Myocyte (in vitro differentiated cells): ENCODE measurements around the gene FAM131C. TPM values are rescaled to one million over a fixed set of nuclear protein-coding genes. Genes with fewer than 3 reads are reported as not detected.
"Not testable (repeated sequence)": the region's sequence is repeated elsewhere in the genome, so short reads cannot be mapped to it uniquely, and the experiment has no call there.

Experiments
- DNase-seq: peaks from one replicate; pipeline ENCODE4 v3.0.0-alpha.2; 2012; ENCODE audit warnings: low read depth
- total RNA-seq: library from RNA; depleted of rRNA; stranded (reverse); fragments of >200 nt; gene quantifications from 2 replicates; pipeline ENCODE4 v1.2.3, GENCODE V29; 2014

The FAM131C gene
- total RNA-seq, 1 donor from 2014 or later = not detected

GRCh38 chr1:16077406-16078245 lies 4.2 kb upstream of the FAM131C start:
- no peak for DNase-seq

DNA sequence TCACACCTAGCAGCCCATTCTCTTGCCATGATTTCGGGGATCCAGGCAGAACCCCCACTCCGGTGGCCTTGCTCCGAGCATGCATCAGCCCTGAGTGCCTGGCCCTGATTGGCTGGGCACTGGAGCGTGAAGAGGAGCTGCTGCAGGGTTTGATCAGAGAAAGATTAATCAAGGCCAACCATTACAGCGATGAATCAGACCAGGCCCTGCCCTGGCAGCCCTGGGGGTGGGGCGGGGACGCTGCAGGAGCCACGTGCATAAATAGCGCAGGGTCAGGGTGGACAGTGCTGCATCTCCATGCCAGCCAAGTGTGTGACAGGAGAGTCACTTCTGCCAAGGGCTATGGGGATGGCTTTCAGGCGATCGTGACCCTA lies 3.4 kb upstream of the FAM131C start:
- peak; percentile 53 for DNase-seq

- DNase-seq = peak; percentile 97
Observed at GRCh38 chr1:16076031-16076864, 2.8 kb upstream of the FAM131C start.

DNA sequence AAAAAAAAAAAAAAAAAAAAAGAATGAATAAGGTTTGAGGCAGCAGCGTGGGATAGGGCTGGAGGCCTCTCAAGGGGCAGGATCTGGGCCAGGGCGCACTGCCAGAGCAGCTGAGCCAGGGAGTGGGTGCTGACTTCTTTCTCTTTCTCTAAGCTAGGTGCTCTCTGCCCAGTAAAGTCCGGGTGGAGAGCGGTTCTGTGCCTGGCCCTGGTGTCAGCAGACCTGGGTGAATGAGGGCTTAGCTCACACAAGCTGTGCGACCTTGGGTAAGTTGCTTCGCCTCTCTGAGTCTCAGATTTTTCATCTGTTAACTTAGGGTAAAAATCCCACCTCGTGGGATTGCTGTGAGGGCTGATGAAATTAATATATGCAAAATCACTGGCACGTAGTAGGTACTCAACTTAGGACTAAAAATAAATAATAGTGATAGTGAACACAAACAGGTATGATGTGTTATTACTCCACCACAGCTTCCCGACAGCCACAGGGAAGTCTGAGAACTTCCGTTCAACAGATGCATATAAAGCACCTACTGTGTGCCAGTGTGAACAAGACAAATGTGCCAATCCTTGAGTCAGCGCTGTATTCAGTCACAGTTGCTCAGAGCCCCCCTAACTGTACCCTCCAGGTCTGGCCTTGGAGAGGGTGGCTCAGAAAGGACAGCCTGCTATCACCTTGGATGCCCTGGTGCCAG lies 2.0 kb upstream of the FAM131C start:
- DNase-seq = peak; percentile 66

DNA sequence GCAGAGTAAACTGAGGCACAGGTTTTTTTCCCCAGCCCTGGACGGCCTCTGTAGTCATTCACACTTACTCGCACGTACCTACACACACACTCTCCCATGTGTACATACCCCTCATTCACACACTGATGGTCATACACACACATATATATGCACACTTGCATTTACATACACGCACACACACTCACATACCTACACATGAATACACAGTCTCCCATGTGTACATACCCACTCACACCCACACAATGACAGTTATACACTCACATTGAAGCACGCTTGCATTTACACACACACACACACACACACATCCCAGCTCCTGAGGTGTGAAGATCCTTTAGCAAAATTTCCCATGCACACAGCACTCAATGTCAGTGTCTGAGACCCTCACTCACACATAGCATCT lies 766 bp upstream of the FAM131C start:
- DNase-seq = no peak

- DNase-seq = no peak
Observed at GRCh38 chr1:16072616-16073484, 601 bp downstream of the FAM131C start.

GRCh38 chr1:16072095-16072494 lies 1.4 kb downstream of the FAM131C start:
- no peak for DNase-seq

GRCh38 chr1:16071614-16072013 lies 1.8 kb downstream of the FAM131C start:
- DNase-seq = no peak

DNA sequence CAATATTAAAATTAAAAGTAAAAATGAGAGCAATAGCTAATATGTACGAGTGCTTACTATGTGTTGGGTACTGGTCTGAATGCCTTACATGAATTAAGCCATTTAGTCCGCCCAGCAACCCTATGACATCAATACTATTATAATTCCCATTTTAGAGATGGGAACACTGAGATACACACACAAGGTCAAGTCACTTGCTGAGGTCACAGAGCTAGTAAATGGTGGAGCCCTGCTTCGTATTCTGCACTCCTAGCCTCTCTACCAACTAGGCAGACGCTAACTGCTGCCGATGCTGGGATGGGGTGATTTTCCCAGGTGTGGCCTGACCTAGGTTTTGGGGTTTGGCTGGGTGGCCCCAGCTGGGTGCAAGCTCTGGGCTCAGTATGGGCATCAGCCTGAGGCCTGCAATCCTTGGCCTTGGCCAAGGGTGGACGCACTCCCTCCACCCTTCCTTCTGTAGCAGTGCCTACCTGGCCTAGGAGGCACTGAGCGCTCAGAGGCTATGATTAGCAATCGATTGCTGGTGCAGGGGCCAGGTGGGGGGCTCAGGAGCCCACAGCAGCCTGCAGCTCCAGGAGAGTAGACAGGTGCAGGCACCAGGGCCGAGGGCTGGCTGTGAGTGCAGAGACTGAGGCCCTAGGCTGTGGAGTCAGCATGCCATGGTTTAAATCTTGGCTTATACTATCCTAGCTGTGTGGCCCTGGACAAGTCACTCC lies 2.7 kb downstream of the FAM131C start:
- DNase-seq = no peak

GRCh38 chr1:16068356-16069270 lies 4.8 kb downstream of the FAM131C start:
- peak; percentile 88 for DNase-seq

DNA sequence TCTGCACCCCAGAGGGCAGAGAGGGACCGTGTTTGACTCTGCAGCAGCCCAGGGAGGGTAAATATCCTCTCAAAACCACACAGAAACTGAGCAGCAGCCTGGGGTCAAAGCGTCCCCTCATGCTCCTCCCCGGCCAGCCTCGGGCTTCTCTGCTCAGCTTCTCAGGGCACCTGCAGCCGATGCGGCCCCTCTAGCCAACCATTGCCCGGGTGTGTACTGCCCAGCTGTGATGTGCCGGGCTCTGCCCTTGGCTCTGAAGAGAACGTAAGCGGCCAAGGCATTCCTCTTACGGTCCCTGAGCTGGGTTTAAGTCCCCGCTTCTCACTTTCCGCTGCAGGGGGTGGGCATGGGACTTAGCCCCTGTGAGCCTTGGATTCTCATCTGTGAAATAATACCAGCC lies 5.5 kb downstream of the FAM131C start:
- no peak for DNase-seq

- peak; percentile 94 for DNase-seq
Observed at GRCh38 chr1:16067127-16067768, 6.2 kb downstream of the FAM131C start.

DNA sequence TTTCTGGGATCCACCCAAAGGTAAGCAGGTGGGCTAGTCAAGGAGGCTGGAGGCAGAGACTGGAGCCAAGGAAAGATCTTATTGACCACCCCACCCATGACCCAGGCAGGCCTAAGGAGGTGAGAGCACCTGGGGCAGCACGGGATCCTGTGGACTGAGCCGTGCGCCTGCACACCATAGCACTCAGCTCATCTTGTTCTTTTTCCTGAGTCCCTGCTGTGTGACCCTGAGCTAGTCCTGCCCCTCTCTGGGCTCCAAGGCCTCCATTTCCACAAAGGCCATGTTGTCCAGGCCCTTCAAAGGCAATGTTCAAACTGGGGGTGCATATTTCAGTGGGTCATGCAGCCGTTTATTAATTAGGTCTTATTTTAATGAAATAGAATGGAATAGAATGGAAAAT lies 7.2 kb downstream of the FAM131C start:
- DNase-seq = no peak

GRCh38 chr1:16065269-16065576 lies 8.2 kb downstream of the FAM131C start:
- DNase-seq = no peak

DNA sequence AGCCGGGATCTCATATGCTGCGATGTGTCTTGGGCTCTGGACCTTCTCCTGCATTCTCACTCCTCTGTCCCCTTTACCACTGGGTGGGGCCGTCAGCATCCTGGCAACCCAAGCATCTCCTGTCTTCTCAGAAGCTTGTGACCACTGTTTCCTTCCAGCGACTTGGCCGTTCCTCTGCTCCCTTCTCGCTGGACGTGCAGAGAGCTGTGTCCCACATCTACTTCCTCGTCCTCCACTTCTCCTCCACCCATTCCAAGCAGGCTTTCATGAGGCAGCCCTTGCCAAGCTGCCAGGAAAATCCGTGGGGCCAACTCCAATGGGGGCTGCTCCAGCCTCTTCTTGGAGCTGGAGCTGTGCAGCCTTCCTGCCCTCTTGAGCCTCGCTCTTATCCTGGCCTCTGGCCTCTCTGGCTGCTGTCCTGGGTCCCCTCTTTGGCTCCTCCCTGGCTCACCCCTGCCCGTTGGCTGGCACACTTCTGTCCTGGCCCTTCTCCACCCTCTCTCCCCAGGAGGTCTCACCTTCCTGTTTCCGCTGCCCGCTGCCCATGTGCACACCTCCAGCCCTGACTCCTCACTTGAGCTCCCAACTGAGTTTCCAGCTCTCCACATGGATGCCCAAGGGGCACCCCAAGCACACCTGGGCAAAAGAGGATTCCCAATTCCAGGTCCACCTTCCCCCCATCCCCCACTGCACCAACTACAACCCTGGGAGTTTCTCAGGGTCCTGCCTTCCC lies 8.7 kb downstream of the FAM131C start:
- no peak for DNase-seq

GRCh38 chr1:16063921-16064320 lies 9.5 kb downstream of the FAM131C start:
- no peak for DNase-seq

DNA sequence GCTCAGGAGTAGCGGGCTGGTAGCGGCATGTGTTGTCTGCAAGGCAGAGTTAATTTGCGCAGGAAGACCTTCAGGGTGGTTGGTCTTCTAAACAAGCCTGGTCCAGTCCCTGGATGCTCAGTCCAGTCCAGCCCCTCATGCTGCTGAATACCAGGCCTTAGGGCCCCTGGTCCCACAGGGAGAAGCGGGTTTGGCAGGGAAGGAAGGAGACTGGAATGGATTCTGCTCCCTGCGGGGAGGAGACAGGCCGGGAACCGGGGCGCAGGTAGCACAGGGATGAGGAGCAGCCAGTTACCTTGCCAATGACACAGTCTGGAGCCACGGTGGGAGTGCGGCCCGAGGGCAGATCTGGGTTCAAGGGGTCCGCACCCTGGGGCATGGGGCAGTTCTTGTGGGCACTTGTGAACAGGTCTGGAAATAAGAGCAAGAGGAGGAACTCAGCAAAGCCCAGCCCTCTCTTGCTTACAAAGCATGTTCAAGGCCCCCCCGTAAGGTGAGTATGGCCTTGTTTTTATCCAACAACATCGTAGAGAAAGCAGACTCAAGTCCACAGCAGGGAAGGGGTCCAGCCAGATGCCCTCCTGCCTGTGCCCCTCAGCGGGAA lies 10.1 kb downstream of the FAM131C start:
- DNase-seq = no peak

- DNase-seq = not testable (repeated sequence)
Observed at GRCh38 chr1:16062687-16063075, 10.8 kb downstream of the FAM131C start.
